Kidney (tissue), 14 donors: ENCODE data around the gene METAP1. TPM values are rescaled to one million over a fixed set of nuclear protein-coding genes. Genes with fewer than 3 reads are reported as not detected.
"Not testable (repeated sequence)": the region's sequence is repeated elsewhere in the genome, so short reads cannot be mapped to it uniquely, and the experiment has no call there.

ENCODE experiments used
- DNase-seq, 5 donors: peaks; one replicate each; pipeline ENCODE4 v3.0.0-alpha.2; 2013 to 2020
- FAIRE-seq: peaks from 2 replicates; lab custom pipeline; 2012; peaks lifted over from hg19 to GRCh38; lab: Jason Lieb, UNC
- H3K27ac ChIP-seq, 2 donors: one replicate each; pipeline ENCODE4 v1.7.0; 2013; ENCODE audit warnings: low read depth in 2 of 2, low read length in 2 of 2, inconsistent platforms in 1 of 2
- H3K27me3 ChIP-seq: one replicate; pipeline ENCODE4 v1.7.1; 2013; ENCODE audit warnings: low read length, inconsistent platforms; ENCODE audit not compliant: control insufficient read depth, insufficient read depth
- H3K36me3 ChIP-seq, 3 donors: one replicate each; pipeline versions ENCODE4 v1.7.0 to v1.7.1; 2013; ENCODE audit warnings: low read length in 3 of 3, control low read depth in 1 of 3, inconsistent platforms in 1 of 3; ENCODE audit not compliant: insufficient read depth in 3 of 3, control insufficient read depth in 2 of 3
- H3K4me1 ChIP-seq, 3 donors: one replicate each; pipeline versions ENCODE4 v1.7.0 to v1.7.1; 2013; ENCODE audit warnings: low read length in 3 of 3, inconsistent platforms in 1 of 3, low read depth in 1 of 3; ENCODE audit not compliant: control insufficient read depth in 2 of 3, insufficient read depth in 2 of 3
- H3K4me3 ChIP-seq, 3 donors: one replicate each; pipeline versions ENCODE4 v1.7.0 to v1.8.1; 2013; ENCODE audit warnings: low read length in 3 of 3, control low read depth in 1 of 3, inconsistent platforms in 1 of 3
- H3K9ac ChIP-seq, 3 donors: one replicate each; pipeline versions ENCODE4 v1.7.0 to v1.7.1; 2013; ENCODE audit warnings: low read length in 3 of 3, control low read depth in 1 of 3, inconsistent platforms in 1 of 3
- H3K9me3 ChIP-seq, 3 donors: one replicate each; pipeline versions ENCODE4 v1.7.0 to v1.7.1; 2013; ENCODE audit warnings: low read length in 3 of 3, control low read depth in 1 of 3, inconsistent platforms in 1 of 3; ENCODE audit not compliant: control insufficient read depth in 2 of 3, insufficient read depth in 1 of 3
- intact Hi-C: fragments of 100-400 bp; cut with DNase I; formaldehyde crosslinking; loops from one replicate; pipeline ENCODE4 v1.11.1; 2022
- polyA plus RNA-seq: library from polyadenylated mRNA; stranded (reverse); fragments of 350-450 nt; fragmentation: Illumina TruSeq; extraction: RNeasy Lipid Tissue Mini Kit (QIAGEN cat#74804); gene quantifications from one replicate; pipeline ENCODE4 v1.2.3, GENCODE V29; 2014; ENCODE audit warnings: low read depth, low replicate concordance; ENCODE audit not compliant: insufficient read depth
- total RNA-seq: library from RNA; stranded (reverse); fragmentation: NEBNext Ultra II Directional; extraction: Animal tissue kit (Norgen Biotek cat#: 25700); gene quantifications from one replicate; pipeline ENCODE4 v1.2.1, GENCODE V29; 2021
- TF ChIP-seq, protein P1 (sequence below): IDR thresholded peaks from 3 replicates; pipeline ENCODE4 v1.5.1; 2012; ENCODE audit warnings: mild to moderate bottlenecking, moderate library complexity, borderline replicate concordance; ENCODE audit not compliant: insufficient read depth; ENCODE audit errors: extremely low read depth
- donor health status: control.
- donor health status: control.
- donor health status: control.
- donor health status: control.
- donor health status: control.
- donor health status: DM: yes; HTN: yes; CAD: no.
- donor health status: Normal renal cell carcinoma (clear cell type).

Gene METAP1
- total and polyA plus RNA-seq, 2 donors from 2014 or later, result 22.7 to 33.8 TPM

DNA sequence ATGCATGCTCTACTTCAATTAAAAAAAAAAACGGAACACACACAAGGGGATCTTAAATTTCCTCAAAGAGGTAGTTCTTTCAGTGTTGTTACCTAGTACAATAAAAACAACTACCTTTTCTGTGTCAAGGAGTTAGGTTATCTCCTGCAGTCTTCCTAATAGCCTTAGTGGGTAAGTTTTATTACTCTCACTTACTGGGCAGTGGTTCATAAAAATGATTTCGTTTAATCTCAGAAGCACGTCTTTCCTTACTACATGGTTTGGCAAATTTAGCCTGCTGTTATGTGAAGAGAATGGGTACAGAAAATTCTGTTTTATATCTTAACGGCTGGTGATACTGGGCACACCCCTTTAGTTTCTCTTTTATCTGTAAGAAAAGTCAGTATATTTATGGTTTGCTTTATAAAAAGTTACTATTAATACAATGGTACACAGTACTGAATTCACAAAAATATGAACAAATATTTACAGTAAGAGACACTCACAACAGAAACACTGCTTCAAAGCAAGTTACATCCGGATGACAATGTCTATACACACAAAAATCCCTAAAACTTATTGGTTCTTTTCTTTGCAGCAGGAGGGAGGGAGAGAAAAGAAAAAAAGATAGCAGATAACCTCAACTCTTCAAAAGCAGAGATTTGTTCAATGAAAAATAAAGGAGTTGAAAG lies 84.2 kb downstream of the METAP1 start:
- peaks cover 11 to 60% (median 30%) of the 10 kb centered on the region in 3 donors for H3K36me3 ChIP-seq
- intact Hi-C loops, result no loop called here
- H3K27ac ChIP-seq, result no peak overlapping the region
- H3K9me3 ChIP-seq, result no peaks in the 10 kb centered on the region
- H3K27me3 ChIP-seq, result no peaks in the 10 kb centered on the region
- DNase-seq (no peak), FAIRE-seq (no peak)
- no peak overlapping the region for H3K9ac ChIP-seq
- H3K4me3 ChIP-seq, result no peak overlapping the region
- H3K4me1 ChIP-seq, result no peaks in the 10 kb centered on the region
- TF ChIP-seq, protein P1, sequence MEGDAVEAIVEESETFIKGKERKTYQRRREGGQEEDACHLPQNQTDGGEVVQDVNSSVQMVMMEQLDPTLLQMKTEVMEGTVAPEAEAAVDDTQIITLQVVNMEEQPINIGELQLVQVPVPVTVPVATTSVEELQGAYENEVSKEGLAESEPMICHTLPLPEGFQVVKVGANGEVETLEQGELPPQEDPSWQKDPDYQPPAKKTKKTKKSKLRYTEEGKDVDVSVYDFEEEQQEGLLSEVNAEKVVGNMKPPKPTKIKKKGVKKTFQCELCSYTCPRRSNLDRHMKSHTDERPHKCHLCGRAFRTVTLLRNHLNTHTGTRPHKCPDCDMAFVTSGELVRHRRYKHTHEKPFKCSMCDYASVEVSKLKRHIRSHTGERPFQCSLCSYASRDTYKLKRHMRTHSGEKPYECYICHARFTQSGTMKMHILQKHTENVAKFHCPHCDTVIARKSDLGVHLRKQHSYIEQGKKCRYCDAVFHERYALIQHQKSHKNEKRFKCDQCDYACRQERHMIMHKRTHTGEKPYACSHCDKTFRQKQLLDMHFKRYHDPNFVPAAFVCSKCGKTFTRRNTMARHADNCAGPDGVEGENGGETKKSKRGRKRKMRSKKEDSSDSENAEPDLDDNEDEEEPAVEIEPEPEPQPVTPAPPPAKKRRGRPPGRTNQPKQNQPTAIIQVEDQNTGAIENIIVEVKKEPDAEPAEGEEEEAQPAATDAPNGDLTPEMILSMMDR, result no peak

DNA sequence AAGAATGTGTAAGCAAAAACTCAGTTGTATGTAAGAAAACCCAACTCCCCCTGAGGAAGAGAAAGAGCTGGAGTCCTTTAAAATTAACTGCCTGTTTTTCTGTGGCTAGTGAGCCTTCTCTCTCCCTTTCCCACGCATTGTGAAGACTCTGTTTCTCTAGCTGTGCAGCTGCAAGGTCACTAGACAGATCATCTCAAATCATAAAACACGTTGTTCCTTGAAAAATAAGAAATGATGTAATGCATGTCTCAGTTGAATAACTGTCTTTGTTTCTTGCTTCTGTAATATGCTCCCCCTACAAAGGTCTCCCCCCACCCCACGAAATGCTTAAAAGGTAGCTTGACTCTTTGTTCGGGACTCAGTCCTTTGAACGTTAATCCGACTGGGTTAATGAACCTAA lies 85.3 kb downstream of the METAP1 start:
- DNase-seq, H3K9me3 ChIP-seq, intact Hi-C loops, FAIRE-seq, H3K9ac ChIP-seq, H3K4me3 ChIP-seq, H3K4me1 ChIP-seq, H3K27ac ChIP-seq, H3K27me3 ChIP-seq: not testable (repeated sequence)
- peaks cover 10 to 56% (median 28%) of the 10 kb centered on the region in 3 donors for H3K36me3 ChIP-seq

DNA sequence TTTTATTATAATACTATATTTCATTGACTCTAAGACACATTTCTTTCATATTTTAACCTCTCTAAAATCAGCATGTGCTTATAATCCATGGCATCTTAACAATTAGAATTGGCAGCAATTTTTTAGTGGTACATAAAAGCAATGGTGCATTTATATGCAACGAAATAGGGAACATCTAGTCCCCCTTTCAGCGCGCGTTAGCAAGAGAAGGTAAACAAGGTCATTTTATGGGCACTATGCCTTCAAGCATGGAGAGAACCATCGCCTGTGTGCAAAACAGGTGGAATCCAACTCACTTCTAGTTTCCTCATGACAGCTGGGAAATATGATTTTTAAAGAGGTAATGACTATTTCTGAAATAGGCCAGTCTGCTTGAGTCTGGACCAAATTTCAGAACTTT lies 86.7 kb downstream of the METAP1 start:
- intact Hi-C loops, result no loop called here
- H3K9ac ChIP-seq, result no peak overlapping the region
- no peak overlapping the region for H3K4me3 ChIP-seq
- H3K9me3 ChIP-seq, result no peaks in the 10 kb centered on the region
- DNase-seq (no peak), FAIRE-seq (no peak)
- TF ChIP-seq, protein P1, result no peak
- H3K27ac ChIP-seq, result no peak overlapping the region
- H3K27me3 ChIP-seq, result no peaks in the 10 kb centered on the region
- peaks cover 0 to 2% (median 0%) of the 10 kb centered on the region in 3 donors for H3K4me1 ChIP-seq
- H3K36me3 ChIP-seq, result peaks cover 5 to 47% (median 22%) of the 10 kb centered on the region in 3 donors

DNA sequence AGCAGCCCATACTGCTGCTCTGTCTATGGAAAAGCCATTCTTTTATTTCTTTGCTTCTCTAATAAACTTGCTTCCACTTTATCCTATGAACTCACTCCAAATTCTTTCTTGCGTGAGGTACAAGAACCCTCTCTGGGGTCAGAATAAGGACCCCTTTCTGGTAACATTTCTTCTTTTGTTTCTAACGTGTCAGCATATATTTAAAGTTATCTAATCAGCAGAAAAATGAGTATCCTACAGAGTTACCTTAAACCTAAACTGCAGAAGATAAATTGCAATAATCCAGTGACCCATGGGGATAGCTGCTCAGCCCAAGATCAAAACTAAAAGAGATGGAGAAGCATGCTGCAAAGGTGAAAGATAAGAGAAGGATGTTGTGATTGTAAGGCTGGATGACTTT lies 89.1 kb downstream of the METAP1 start:
- Histone ChIP-seq H3K9ac (no peak overlapping the region), H3K36me3 (peaks cover 3 to 41% (median 18%) of the 10 kb centered on the region in 3 donors), H3K27me3 (no peaks in the 10 kb centered on the region), H3K4me3 (no peak overlapping the region), H3K4me1 (peaks cover 0 to 4% (median 0%) of the 10 kb centered on the region in 3 donors), H3K27ac (no peak overlapping the region), H3K9me3 (no peaks in the 10 kb centered on the region)
- no peak for FAIRE-seq
- intact Hi-C loops, result no loop called here
- no peak for DNase-seq
- TF ChIP-seq, protein P1, result no peak
